Panc1 (cell line): ENCODE data around the gene PPM1B.

Experiments
- SIN3A ChIP-seq: IDR thresholded peaks from 2 replicates; pipeline ENCODE4 v1.6.1; 2012; ENCODE audit warnings: low read depth, mild to moderate bottlenecking, low read length, moderate library complexity, borderline replicate concordance; ENCODE audit not compliant: insufficient read depth
- TF ChIP-seq, protein P1 (sequence below): fragments of 450-650 bp; IDR thresholded peaks from 2 replicates; pipeline ENCODE4 v1.5.1; 2017; ENCODE audit warnings: mild to moderate bottlenecking
- TF ChIP-seq, protein P2 (sequence below), 2 experiments: IDR thresholded peaks; 2 replicates each; pipeline ENCODE4 v1.6.1; 2011 to 2012; ENCODE audit warnings: low read depth in 2 of 2, control low read depth in 1 of 2, low read length in 1 of 2, mild to moderate bottlenecking in 1 of 2, moderate library complexity in 1 of 2; ENCODE audit not compliant: insufficient read depth in 1 of 2

DNA sequence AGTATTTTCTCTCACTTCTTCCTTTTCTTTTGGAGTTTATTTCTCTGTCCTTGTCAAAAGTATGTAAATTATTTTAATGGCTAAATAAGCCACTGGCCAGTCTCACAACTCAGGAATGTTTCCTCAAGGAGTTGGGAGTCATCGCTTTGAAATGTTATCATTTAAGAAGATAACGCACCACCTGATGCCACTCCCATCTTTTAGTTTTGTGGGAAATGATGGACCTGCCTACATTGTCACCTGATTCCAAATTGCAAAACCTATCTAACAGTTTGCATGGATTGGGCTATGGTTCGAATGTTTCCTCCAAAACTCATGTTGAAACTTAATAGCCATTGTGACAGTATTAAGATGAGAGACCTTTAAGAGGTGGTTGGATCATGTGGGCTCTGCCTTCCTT, 32.4 kb upstream of the PPM1B start:
- TF ChIP-seq, protein P1, sequence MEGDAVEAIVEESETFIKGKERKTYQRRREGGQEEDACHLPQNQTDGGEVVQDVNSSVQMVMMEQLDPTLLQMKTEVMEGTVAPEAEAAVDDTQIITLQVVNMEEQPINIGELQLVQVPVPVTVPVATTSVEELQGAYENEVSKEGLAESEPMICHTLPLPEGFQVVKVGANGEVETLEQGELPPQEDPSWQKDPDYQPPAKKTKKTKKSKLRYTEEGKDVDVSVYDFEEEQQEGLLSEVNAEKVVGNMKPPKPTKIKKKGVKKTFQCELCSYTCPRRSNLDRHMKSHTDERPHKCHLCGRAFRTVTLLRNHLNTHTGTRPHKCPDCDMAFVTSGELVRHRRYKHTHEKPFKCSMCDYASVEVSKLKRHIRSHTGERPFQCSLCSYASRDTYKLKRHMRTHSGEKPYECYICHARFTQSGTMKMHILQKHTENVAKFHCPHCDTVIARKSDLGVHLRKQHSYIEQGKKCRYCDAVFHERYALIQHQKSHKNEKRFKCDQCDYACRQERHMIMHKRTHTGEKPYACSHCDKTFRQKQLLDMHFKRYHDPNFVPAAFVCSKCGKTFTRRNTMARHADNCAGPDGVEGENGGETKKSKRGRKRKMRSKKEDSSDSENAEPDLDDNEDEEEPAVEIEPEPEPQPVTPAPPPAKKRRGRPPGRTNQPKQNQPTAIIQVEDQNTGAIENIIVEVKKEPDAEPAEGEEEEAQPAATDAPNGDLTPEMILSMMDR: no peak
- TF ChIP-seq SIN3A: no peak
- TF ChIP-seq, protein P2, sequence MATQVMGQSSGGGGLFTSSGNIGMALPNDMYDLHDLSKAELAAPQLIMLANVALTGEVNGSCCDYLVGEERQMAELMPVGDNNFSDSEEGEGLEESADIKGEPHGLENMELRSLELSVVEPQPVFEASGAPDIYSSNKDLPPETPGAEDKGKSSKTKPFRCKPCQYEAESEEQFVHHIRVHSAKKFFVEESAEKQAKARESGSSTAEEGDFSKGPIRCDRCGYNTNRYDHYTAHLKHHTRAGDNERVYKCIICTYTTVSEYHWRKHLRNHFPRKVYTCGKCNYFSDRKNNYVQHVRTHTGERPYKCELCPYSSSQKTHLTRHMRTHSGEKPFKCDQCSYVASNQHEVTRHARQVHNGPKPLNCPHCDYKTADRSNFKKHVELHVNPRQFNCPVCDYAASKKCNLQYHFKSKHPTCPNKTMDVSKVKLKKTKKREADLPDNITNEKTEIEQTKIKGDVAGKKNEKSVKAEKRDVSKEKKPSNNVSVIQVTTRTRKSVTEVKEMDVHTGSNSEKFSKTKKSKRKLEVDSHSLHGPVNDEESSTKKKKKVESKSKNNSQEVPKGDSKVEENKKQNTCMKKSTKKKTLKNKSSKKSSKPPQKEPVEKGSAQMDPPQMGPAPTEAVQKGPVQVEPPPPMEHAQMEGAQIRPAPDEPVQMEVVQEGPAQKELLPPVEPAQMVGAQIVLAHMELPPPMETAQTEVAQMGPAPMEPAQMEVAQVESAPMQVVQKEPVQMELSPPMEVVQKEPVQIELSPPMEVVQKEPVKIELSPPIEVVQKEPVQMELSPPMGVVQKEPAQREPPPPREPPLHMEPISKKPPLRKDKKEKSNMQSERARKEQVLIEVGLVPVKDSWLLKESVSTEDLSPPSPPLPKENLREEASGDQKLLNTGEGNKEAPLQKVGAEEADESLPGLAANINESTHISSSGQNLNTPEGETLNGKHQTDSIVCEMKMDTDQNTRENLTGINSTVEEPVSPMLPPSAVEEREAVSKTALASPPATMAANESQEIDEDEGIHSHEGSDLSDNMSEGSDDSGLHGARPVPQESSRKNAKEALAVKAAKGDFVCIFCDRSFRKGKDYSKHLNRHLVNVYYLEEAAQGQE (IDR thresholded peaks at IDR 0.05; ENCODE audit: insufficient read depth in 1 of 2, low read depth in 2 of 2, low read length in 1 of 2): no peak
